ENCODE measurements around the gene ZNF217.

DNA sequence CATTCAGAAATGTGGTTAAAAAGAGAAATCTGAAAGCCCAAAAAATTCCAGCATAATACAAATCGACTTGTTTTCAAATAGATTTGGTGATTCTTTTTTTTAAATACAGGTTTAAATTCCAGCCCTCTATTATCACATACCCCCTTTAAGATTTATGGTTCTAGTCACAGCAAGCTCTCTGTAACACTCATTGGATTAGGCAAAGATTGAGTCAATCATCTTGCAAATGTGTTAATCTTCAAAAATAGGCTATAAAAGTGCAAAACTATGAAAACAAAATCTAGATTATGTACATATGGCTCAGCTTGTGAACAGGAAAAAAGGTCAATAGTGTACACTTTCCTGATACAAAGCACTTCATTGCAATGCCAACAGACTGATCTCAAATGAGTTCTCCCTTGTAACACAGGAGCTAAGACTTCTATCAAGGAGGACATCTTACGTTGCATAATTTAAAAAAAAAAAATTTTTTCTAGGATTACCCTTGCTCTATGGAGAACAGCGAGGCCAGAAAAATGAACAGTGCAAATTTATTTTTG lies 26.2 kb downstream of the ZNF217 start:
- TF ChIP-seq CTCF (IDR thresholded peaks at IDR 0.05) (no peak), POLR2A (IDR thresholded peaks at IDR 0.05) (no peak)
